Ureter (tissue), 1 donor: ENCODE measurements around the gene USP17L30. TPM values are rescaled to one million over a fixed set of nuclear protein-coding genes. Genes with fewer than 3 reads are reported as not detected.
"Not testable (repeated sequence)": the region's sequence is repeated elsewhere in the genome, so short reads cannot be mapped to it uniquely, and the experiment has no call there.

ENCODE experiments used
- DNase-seq: peaks from one replicate; pipeline ENCODE4 v3.0.0-alpha.2; 2020; ENCODE audit warnings: low spot score
- total RNA-seq: library from RNA; stranded (reverse); gene quantifications from one replicate; pipeline ENCODE4 v1.2.4, GENCODE V29; 2023
- donor health status: DM: yes; HTN: yes; CAD: no.

USP17L30 gene
- total RNA-seq: not detected

GRCh38 chr4:9362829-9363228, at the start of gene USP17L30:
USP17L30 (plus strand) TSS chr4:9363129; CDS start chr4:9363129, 0 bp downstream.
- not testable (repeated sequence) for DNase-seq

DNA sequence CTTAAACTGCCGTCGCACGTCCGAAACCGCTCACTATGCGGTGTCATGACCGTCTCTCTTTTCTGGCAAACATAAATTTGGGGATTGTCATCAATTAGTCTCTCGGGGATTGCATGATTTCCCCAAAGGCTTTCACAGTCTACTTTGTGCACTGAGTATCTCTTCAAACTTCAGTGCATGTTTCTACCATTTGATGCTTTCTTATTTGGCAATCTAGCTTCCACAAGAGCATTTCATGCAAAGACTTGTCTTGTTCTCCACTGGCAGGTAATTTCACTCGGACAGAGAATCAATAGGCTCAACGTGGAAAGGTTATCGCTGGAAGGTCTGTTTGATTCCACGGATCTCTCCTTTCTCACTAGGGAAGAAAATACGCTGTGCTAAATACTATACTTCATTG, 38.7 kb upstream of the USP17L30 start:
- not testable (repeated sequence) for DNase-seq

GRCh38 chr4:9324865-9325264, 38.1 kb upstream of the USP17L30 start, which contains the start of gene USP17L24:
USP17L24 (plus strand) TSS chr4:9325165; CDS start chr4:9325165, 0 bp downstream.
- DNase-seq: not testable (repeated sequence)

GRCh38 chr4:9329611-9330010, 33.3 kb upstream of the USP17L30 start, which contains the start of gene USP17L25:
USP17L25 (plus strand) TSS chr4:9329911; CDS start chr4:9329911, 0 bp downstream.
- not testable (repeated sequence) for DNase-seq

DNA sequence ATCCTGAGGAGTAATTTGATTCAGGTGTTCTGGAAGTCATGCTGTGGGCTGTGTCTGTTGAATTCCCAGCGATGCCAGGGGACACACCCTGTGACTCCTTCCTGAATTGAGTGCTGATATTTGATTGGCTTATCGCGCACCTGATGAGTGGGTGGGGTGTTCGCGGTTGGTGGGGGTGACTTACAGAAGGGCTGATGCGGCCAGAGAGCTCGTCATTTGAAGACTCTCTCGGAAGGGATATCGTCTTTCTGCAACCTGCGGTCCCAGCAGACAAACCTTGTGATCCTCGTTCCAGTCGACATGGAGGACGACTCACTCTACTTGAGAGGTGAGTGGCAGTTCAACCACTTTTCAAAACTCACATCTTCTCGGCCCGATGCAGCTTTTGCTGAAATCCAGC, 28.6 kb upstream of the USP17L30 start, which contains the start of gene USP17L26:
Gene USP17L26, plus strand, starts transcription at position 301 of the 400 bp plus-strand sequence. Its CDS starts 0 bp downstream, at position 301.
- DNase-seq: not testable (repeated sequence)

GRCh38 chr4:9339103-9339502, 23.8 kb upstream of the USP17L30 start, which contains the start of gene USP17L5:
USP17L5 (plus strand) TSS chr4:9339403; CDS start chr4:9339403, 0 bp downstream.
- not testable (repeated sequence) for DNase-seq

DNA sequence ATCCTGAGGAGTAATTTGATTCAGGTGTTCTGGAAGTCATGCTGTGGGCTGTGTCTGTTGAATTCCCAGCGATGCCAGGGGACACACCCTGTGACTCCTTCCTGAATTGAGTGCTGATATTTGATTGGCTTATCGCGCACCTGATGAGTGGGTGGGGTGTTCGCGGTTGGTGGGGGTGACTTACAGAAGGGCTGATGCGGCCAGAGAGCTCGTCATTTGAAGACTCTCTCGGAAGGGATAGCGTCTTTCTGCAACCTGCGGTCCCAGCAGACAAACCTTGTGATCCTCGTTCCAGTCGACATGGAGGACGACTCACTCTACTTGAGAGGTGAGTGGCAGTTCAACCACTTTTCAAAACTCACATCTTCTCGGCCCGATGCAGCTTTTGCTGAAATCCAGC, 19.1 kb upstream of the USP17L30 start, which contains the start of gene USP17L27:
Gene USP17L27, plus strand, starts transcription at position 301 of the 400 bp plus-strand sequence. Its CDS starts 0 bp downstream, at position 301.
- not testable (repeated sequence) for DNase-seq

GRCh38 chr4:9348593-9348992, 14.3 kb upstream of the USP17L30 start, which contains the start of gene USP17L28:
USP17L28 (plus strand) TSS chr4:9348893; CDS start chr4:9348893, 0 bp downstream.
- not testable (repeated sequence) for DNase-seq

GRCh38 chr4:9350866-9351265, 12.1 kb upstream of the USP17L30 start:
- not testable (repeated sequence) for DNase-seq

DNA sequence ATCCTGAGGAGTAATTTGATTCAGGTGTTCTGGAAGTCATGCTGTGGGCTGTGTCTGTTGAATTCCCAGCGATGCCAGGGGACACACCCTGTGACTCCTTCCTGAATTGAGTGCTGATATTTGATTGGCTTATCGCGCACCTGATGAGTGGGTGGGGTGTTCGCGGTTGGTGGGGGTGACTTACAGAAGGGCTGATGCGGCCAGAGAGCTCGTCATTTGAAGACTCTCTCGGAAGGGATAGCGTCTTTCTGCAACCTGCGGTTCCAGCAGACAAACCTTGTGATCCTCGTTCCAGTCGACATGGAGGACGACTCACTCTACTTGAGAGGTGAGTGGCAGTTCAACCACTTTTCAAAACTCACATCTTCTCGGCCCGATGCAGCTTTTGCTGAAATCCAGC, 9.6 kb upstream of the USP17L30 start, which contains the start of gene USP17L29:
Gene USP17L29, plus strand, starts transcription at position 301 of the 400 bp plus-strand sequence. Its CDS starts 0 bp downstream, at position 301.
- DNase-seq: not testable (repeated sequence)

DNA sequence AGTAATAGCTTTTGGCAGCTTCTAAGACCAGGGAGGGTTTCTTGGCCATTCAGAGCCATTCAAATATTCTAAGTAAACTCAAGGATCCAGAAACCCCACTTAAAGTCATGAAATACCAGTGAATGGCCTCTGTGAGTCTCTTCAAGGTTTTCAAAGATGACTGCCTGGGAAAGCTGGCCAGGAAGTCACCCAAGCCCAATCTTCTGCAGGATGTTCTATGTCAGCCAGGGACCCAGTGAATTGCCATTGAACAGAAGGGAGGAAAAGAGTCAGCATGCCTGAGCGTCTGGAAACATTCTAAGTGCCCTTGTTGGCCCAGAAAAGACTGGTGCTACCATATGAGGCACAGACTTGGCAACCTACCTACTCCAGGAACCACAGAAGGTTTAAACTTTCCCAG, 17.0 kb downstream of the USP17L30 start:
- DNase-seq: not testable (repeated sequence)

GRCh38 chr4:9381012-9381534, 18.1 kb downstream of the USP17L30 start:
- DNase-seq: peak; percentile 43

DNA sequence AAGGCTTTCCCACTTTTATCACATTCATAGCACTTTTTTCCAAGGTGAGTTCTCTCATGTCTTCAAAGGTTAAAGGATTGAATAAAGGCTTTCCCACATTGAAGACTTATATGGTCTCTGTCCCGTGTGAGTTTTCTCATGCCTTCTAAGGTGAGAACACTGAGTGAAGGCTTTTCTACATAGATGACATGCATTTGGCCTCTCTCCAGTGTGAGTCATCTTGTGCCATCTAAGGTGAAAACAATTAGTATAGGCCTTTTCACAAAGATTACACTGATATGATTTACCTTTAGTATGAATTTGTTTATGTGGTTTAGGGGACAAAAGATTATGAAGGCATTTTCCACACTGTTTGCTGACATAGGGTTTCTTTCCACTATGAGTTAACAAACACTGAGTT, 21.2 kb downstream of the USP17L30 start:
- DNase-seq: no peak

GRCh38 chr4:9389001-9389400, 26.1 kb downstream of the USP17L30 start:
- DNase-seq: not testable (repeated sequence)

- not testable (repeated sequence) for DNase-seq
Observed at GRCh38 chr4:9405774-9406173, 42.8 kb downstream of the USP17L30 start.

GRCh38 chr4:9406491-9406890, 43.6 kb downstream of the USP17L30 start:
- DNase-seq: not testable (repeated sequence)

DNA sequence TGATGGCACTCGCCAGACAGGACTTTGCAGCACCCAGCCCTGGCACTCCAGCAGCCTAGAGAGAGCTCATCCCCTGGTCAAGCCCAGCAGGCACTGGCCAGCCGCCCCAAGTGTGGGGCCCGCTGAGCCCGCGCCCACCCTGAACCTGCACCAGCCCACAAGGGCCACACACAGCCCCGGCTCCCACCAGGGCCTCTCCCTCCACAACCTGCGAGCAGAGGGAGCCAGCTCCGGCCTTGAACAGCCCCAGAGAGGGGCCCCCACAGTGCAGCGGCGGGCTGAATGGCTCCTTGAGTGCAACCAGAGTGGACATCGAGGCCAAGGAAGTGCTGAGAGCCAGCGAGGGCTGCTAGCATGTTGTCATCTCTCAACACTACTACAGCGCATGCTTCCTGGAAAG, 46.9 kb downstream of the USP17L30 start:
- no peak for DNase-seq

Other genes with a start within 250 kb of the USP17L30 start
- gene FAM90A26, start 192.7 kb upstream of the USP17L30 start, total RNA-seq: not detected
- not detected for gene USP17L10, start 152.5 kb upstream of the USP17L30 start, total RNA-seq
- 0.29 TPM for gene USP17L11, start 147.7 kb upstream of the USP17L30 start, total RNA-seq
- gene USP17L12, start 143.0 kb upstream of the USP17L30 start, total RNA-seq: not detected
- gene USP17L13, start 138.2 kb upstream of the USP17L30 start, total RNA-seq: not detected
- gene USP17L15, start 128.7 kb upstream of the USP17L30 start, total RNA-seq: not detected
- not detected for gene USP17L17, start 119.2 kb upstream of the USP17L30 start, total RNA-seq
- gene USP17L18, start 114.5 kb upstream of the USP17L30 start, total RNA-seq: 0.29 TPM
- gene USP17L19, start 109.8 kb upstream of the USP17L30 start, total RNA-seq: not detected
- gene USP17L20, start 105.0 kb upstream of the USP17L30 start, total RNA-seq: not detected
- not detected for gene USP17L21, start 100.3 kb upstream of the USP17L30 start, total RNA-seq
- not detected for gene USP17L22, start 95.5 kb upstream of the USP17L30 start, total RNA-seq
- not detected for gene USP17L24, start 38.0 kb upstream of the USP17L30 start, total RNA-seq
- gene USP17L25, start 33.2 kb upstream of the USP17L30 start, total RNA-seq: not detected
- not detected for gene USP17L26, start 28.5 kb upstream of the USP17L30 start, total RNA-seq
- gene USP17L5, start 23.7 kb upstream of the USP17L30 start, total RNA-seq: not detected
- gene USP17L27, start 19.0 kb upstream of the USP17L30 start, total RNA-seq: not detected
- gene USP17L28, start 14.2 kb upstream of the USP17L30 start, total RNA-seq: not detected
- gene USP17L29, start 9.5 kb upstream of the USP17L30 start, total RNA-seq: not detected
- gene DEFB131A, start 81.3 kb downstream of the USP17L30 start, total RNA-seq: not detected